NCI-H146 (cell line): ENCODE data around the gene PSMA7.

Source experiments
- DNase-seq: peaks from one replicate; lab custom pipeline; 2025; lab: John Stamatoyannopoulos, UW

Gene PSMA7

GRCh38 chr20:62087227-62087626 is 56.0 kb downstream of the PSMA7 start:
- DNase-seq = no peak
